SU-DHL-6 (cell line): ENCODE data around the gene KRT8.

ENCODE experiments used
- H2AFZ ChIP-seq: fragments of 200-600 bp; sonication (generic); 2 replicates; pipeline ENCODE4 v1.6.1; 2014; ENCODE audit warnings: low read depth, mild to moderate bottlenecking, moderate library complexity, mixed read lengths, antibody characterized with exemption, low read length; ENCODE audit not compliant: severe bottlenecking
- H3F3A ChIP-seq: fragments of 200-600 bp; shearing (Covaris generic); 2 replicates; pipeline ENCODE4 v1.6.0; 2016; ENCODE audit warnings: antibody characterized with exemption, mild to moderate bottlenecking; ENCODE audit not compliant: insufficient read depth
- H3K27ac ChIP-seq: fragments of 200-600 bp; sonication (generic); 2 replicates; pipeline ENCODE4 v1.5.1; 2016; ENCODE audit warnings: low read depth, mild to moderate bottlenecking, low read length, moderate library complexity, mixed read lengths
- H3K27me3 ChIP-seq: fragments of 200-600 bp; sonication (generic), shearing (Covaris generic); 2 replicates; pipeline ENCODE4 v1.6.0; 2014; ENCODE audit warnings: mild to moderate bottlenecking, low read length
- H3K36me3 ChIP-seq: fragments of 200-600 bp; sonication (generic); 2 replicates; pipeline ENCODE4 v1.6.1; 2014; ENCODE audit warnings: mild to moderate bottlenecking, low read length, mixed read lengths
- H3K4me2 ChIP-seq: fragments of 300-600, 200-600 bp; shearing (Covaris generic), sonication (generic); 2 replicates; pipeline ENCODE4 v1.6.0; 2014; ENCODE audit warnings: low read length, low read depth, mild to moderate bottlenecking; ENCODE audit not compliant: poor library complexity, severe bottlenecking
- H3K4me3 ChIP-seq: fragments of 200-600 bp; sonication (generic); 2 replicates; pipeline ENCODE4 v1.5.1; 2014; ENCODE audit warnings: antibody characterized with exemption, low read length, mild to moderate bottlenecking, mixed read lengths; ENCODE audit not compliant: insufficient read depth, poor library complexity, severe bottlenecking
- H3K79me2 ChIP-seq: fragments of 200-600 bp; sonication (generic); 2 replicates; pipeline ENCODE4 v1.6.1; 2014; ENCODE audit warnings: mild to moderate bottlenecking, low read length, moderate library complexity; ENCODE audit not compliant: insufficient read depth
- H3K9ac ChIP-seq: fragments of 200-600 bp; sonication (generic); 2 replicates; pipeline ENCODE4 v1.7.0; 2014; ENCODE audit warnings: mild to moderate bottlenecking, low read length
- H3K9me2 ChIP-seq: fragments of 200-600 bp; sonication (generic); replicated peaks from 2 replicates; pipeline ENCODE4 v1.6.1; 2014; ENCODE audit warnings: low read length; ENCODE audit not compliant: insufficient read depth
- H3K9me3 ChIP-seq: fragments of 200-600 bp; sonication (generic); 2 replicates; pipeline ENCODE4 v1.6.1; 2014; ENCODE audit warnings: low read length, mixed read lengths; ENCODE audit not compliant: insufficient read depth
- H4K20me1 ChIP-seq: fragments of 200-600 bp; sonication (generic); 2 replicates; pipeline ENCODE4 v1.6.1; 2014; ENCODE audit warnings: low read depth, mild to moderate bottlenecking, antibody characterized with exemption, low read length, moderate library complexity, mixed read lengths
- CTCF ChIP-seq: fragments of 200-600 bp; sonication (generic); IDR thresholded peaks from one replicate; pipeline ENCODE4 v1.5.1; 2017; ENCODE audit warnings: antibody characterized with exemption, mild to moderate bottlenecking, low read length, moderate library complexity; ENCODE audit not compliant: insufficient read depth, poor library complexity, severe bottlenecking
- EZH2phosphoT487 ChIP-seq: fragments of 200-600 bp; sonication (generic), shearing (Covaris generic); conservative IDR thresholded peaks from 2 replicates; pipeline ENCODE4 v1.6.1; 2018; ENCODE audit warnings: mild to moderate bottlenecking, antibody characterized with exemption, low read length, moderate library complexity, mixed read lengths

Gene KRT8

GRCh38 chr12:52951640-52952039, 46.8 kb upstream of the KRT8 start:
- H3K79me2 ChIP-seq: no peaks in the 10 kb centered on the region
- no peaks in the 10 kb centered on the region for H4K20me1 ChIP-seq

GRCh38 chr12:52951126-52951525, 46.2 kb upstream of the KRT8 start:
- Histone ChIP-seq H3K9ac (no peak overlapping the region), H3K79me2 (no peaks in the 10 kb centered on the region), H3K27ac (no peak overlapping the region), H3K36me3 (no peaks in the 10 kb centered on the region), H2AFZ (no peak overlapping the region), H3K27me3 (no peaks in the 10 kb centered on the region), H3K4me2 (no peak overlapping the region), H3K9me3 (no peaks in the 10 kb centered on the region), H3K9me2 (no peaks in the 10 kb centered on the region), H3K4me3 (no peak overlapping the region), H4K20me1 (no peaks in the 10 kb centered on the region), H3F3A (no peaks in the 10 kb centered on the region)
- TF ChIP-seq CTCF (no peak), EZH2phosphoT487 (no peak)

More at GRCh38 chr12:52951640-52952039, 46.8 kb upstream of the KRT8 start:
- Histone ChIP-seq H3K9me2 (no peaks in the 10 kb centered on the region), H3K27me3 (no peaks in the 10 kb centered on the region), H3K9me3 (no peaks in the 10 kb centered on the region), H3K4me2 (no peak overlapping the region), H3K9ac (no peak overlapping the region), H3F3A (no peaks in the 10 kb centered on the region), H3K4me3 (no peak overlapping the region), H3K27ac (no peak overlapping the region), H2AFZ (no peak overlapping the region), H3K36me3 (no peaks in the 10 kb centered on the region)
- TF ChIP-seq CTCF (no peak), EZH2phosphoT487 (no peak)

- H3K79me2 ChIP-seq: no peaks in the 10 kb centered on the region
- no peaks in the 10 kb centered on the region for H3K9me3 ChIP-seq
- H3K9ac ChIP-seq: no peak overlapping the region
- H2AFZ ChIP-seq: no peak overlapping the region
- H3K4me2 ChIP-seq: no peak overlapping the region
- H3K27ac ChIP-seq: no peak overlapping the region
- H3F3A ChIP-seq: no peaks in the 10 kb centered on the region
- TF ChIP-seq EZH2phosphoT487: no peak
- no peak for TF ChIP-seq CTCF
- H3K9me2 ChIP-seq: no peaks in the 10 kb centered on the region
- H3K4me3 ChIP-seq: no peak overlapping the region
- no peaks in the 10 kb centered on the region for H3K27me3 ChIP-seq
- no peaks in the 10 kb centered on the region for H4K20me1 ChIP-seq
- H3K36me3 ChIP-seq: no peaks in the 10 kb centered on the region
These were observed 45.7 kb upstream of the KRT8 start for GRCh38 chr12:52950553-52950952.
